ENCODE results near the gene DUSP28.
"Not testable (repeated sequence)": the region's sequence is repeated elsewhere in the genome, so short reads cannot be mapped to it uniquely, and the experiment has no call there.

DNA sequence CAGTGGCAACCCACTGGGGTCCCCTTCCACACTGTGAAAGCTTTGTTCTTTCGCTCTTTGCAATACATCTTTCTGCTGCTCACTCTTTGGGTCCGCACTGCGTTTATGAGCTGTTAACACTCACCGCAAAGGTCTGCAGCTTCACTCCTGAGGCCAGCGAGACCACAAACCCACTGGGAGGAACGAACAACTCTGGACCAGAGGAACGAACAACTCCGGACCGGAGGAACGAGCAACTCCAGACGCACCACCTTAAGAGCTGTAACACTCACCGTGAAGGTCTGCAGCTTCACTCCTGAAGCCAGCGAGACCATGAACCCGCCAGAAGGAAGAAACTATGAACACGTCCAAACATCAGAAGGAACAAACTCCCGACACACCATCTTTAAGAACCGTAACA lies 21.1 kb upstream of the DUSP28 start:
- TF ChIP-seq, protein P1, sequence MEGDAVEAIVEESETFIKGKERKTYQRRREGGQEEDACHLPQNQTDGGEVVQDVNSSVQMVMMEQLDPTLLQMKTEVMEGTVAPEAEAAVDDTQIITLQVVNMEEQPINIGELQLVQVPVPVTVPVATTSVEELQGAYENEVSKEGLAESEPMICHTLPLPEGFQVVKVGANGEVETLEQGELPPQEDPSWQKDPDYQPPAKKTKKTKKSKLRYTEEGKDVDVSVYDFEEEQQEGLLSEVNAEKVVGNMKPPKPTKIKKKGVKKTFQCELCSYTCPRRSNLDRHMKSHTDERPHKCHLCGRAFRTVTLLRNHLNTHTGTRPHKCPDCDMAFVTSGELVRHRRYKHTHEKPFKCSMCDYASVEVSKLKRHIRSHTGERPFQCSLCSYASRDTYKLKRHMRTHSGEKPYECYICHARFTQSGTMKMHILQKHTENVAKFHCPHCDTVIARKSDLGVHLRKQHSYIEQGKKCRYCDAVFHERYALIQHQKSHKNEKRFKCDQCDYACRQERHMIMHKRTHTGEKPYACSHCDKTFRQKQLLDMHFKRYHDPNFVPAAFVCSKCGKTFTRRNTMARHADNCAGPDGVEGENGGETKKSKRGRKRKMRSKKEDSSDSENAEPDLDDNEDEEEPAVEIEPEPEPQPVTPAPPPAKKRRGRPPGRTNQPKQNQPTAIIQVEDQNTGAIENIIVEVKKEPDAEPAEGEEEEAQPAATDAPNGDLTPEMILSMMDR (IDR thresholded peaks at IDR 0.05): not testable (repeated sequence)
- not testable (repeated sequence) for TF ChIP-seq POLR2A (IDR thresholded peaks at IDR 0.05)

Measured in ovary (tissue), 3 donors.